PC-3 (cell line): Measurements from ENCODE around the gene PCGF1. TPM values are rescaled to one million over a fixed set of nuclear protein-coding genes. Genes with fewer than 3 reads are reported as not detected.

Experiments used
- ATAC-seq: fragments of 200-7000 bp; cut with Tn5 transposase; 2 replicates; pipeline ENCODE4 v1.9.1; 2020; ENCODE audit warnings: mild to moderate bottlenecking, moderate library complexity
- BruUV-seq: library from RNA; stranded (reverse); fragments of 400-500 nt; replicated peaks from 2 replicates; lab custom pipeline; 2021; lab: Mats Ljungman, UMichigan
- CTCF ChIA-PET: fragments of 300-600 bp; sonication (Branson Sonifier 250); formaldehyde crosslinking; loops from one replicate; lab custom pipeline; 2022; ENCODE audit warnings: antibody characterized with exemption; lab: Charles Lee
- POLR2A ChIA-PET: fragments of 300-600 bp; sonication (Branson Sonifier 250); formaldehyde crosslinking; loops from one replicate; lab custom pipeline; 2022; ENCODE audit warnings: antibody characterized with exemption; ENCODE audit not compliant: unreplicated experiment; lab: Charles Lee
- DNase-seq: peaks from one replicate; pipeline ENCODE4 v3.0.0-alpha.2; 2015
- H2AFZ ChIP-seq: fragments of 300-600 bp; sonication (generic); 2 replicates; pipeline ENCODE4 v1.6.0; 2016; ENCODE audit warnings: antibody characterized with exemption, low read length
- H3F3A ChIP-seq: fragments of 300-600 bp; sonication (generic); one replicate; pipeline ENCODE4 v1.6.0; 2017; ENCODE audit warnings: antibody characterized with exemption, low read length, control low read depth, mild to moderate bottlenecking; ENCODE audit not compliant: unreplicated experiment
- H3K27ac ChIP-seq: fragments of 300-600 bp; sonication (generic); 2 replicates; pipeline ENCODE4 v1.5.1; 2016; ENCODE audit warnings: mild to moderate bottlenecking, low read length
- H3K27me3 ChIP-seq: fragments of 300-600 bp; sonication (generic); 2 replicates; pipeline ENCODE4 v1.6.1; 2016; ENCODE audit warnings: low read length, mixed read lengths
- H3K36me3 ChIP-seq: fragments of 300-600 bp; sonication (generic); 2 replicates; pipeline ENCODE4 v1.6.1; 2016; ENCODE audit warnings: low read depth, mixed run types, low read length, mixed read lengths
- H3K4me1 ChIP-seq: fragments of 300-600 bp; sonication (generic); 2 replicates; pipeline ENCODE4 v1.5.1; 2016; ENCODE audit warnings: low read length; ENCODE audit not compliant: insufficient read depth
- H3K4me2 ChIP-seq: fragments of 300-600 bp; sonication (generic); 2 replicates; pipeline ENCODE4 v1.6.0; 2016; ENCODE audit warnings: low read length
- H3K4me3 ChIP-seq: fragments of 300-600 bp; sonication (generic); 2 replicates; pipeline ENCODE4 v1.5.1; 2016; ENCODE audit warnings: mild to moderate bottlenecking, low read length, mixed read lengths
- H3K79me2 ChIP-seq: fragments of 300-600 bp; sonication (generic); 2 replicates; pipeline ENCODE4 v1.6.1; 2017; ENCODE audit warnings: low read length, mixed read lengths
- H3K9ac ChIP-seq: fragments of 300-600 bp; sonication (generic); 2 replicates; pipeline ENCODE4 v1.6.0; 2016; ENCODE audit warnings: mild to moderate bottlenecking, low read length
- H3K9me2 ChIP-seq: fragments of 300-600 bp; sonication (generic); replicated peaks from 2 replicates; pipeline ENCODE4 v1.6.1; 2016; ENCODE audit warnings: mixed run types, low read length, mixed read lengths
- H3K9me3 ChIP-seq: fragments of 300-600 bp; sonication (generic); 2 replicates; pipeline ENCODE4 v1.6.1; 2016; ENCODE audit warnings: low read length, mixed read lengths
- H4K20me1 ChIP-seq: fragments of 300-600 bp; sonication (generic); 2 replicates; pipeline ENCODE4 v1.6.1; 2016; ENCODE audit warnings: low read length, mixed read lengths
- EZH2 ChIP-seq: fragments of 300-600 bp; sonication (generic); IDR thresholded peaks from one replicate; pipeline ENCODE4 v1.6.1; 2017; ENCODE audit warnings: antibody characterized with exemption, mild to moderate bottlenecking, low read length; ENCODE audit not compliant: unreplicated experiment
- EZH2phosphoT487 ChIP-seq: fragments of 300-600 bp; sonication (generic); IDR thresholded peaks from 2 replicates; pipeline ENCODE4 v1.6.1; 2018; ENCODE audit warnings: mild to moderate bottlenecking, antibody characterized with exemption, low read length, borderline replicate concordance
- intact Hi-C: fragments of 100-400 bp; cut with micrococcal nuclease; formaldehyde crosslinking; loops from 2 replicates; pipeline ENCODE4 v1.9.0; 2023
- total RNA-seq: library from RNA; depleted of rRNA; stranded (reverse); fragments of >200 nt; gene quantifications from 2 replicates; pipeline ENCODE4 v1.2.3, GENCODE V29; 2014
- TF ChIP-seq, protein P1 (sequence below): fragments of 300-600 bp; sonication (generic); conservative IDR thresholded peaks from 2 replicates; pipeline ENCODE4 v1.5.1; 2017; ENCODE audit warnings: antibody characterized with exemption, low read depth, mild to moderate bottlenecking, low read length

Gene PCGF1
- total RNA-seq, 1 experiment from 2014 or later, result 35.7 TPM

DNA sequence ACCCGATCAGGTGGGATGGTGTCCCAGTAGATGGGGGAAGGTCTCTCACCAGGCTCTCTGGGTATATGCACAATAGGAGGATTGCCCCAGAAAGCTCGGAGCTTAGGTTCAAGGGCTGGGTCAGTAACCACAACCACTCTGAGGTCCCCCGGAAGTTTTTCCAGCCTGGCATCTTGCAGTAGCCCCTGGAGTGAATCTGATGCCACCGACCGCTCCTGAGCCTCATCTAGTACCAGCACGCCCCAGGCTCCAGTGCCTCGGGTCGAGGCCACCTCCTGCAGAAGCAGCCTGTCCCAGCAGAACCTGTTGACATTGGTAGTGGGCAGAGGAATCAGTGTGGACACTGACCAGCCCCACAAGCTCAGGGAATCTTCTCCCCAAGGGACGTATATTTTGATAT lies 16.5 kb upstream of the PCGF1 start:
- H4K20me1 ChIP-seq, result 0 out of 2 replicates have a peak, but pooled peaks cover 7% of the 10 kb centered on the region
- DNase-seq (no peak), ATAC-seq (no peak)
- H3K4me2 ChIP-seq, result no peak overlapping the region
- H3F3A ChIP-seq, result no peaks in the 10 kb centered on the region
- no peaks in the 10 kb centered on the region for H3K9me3 ChIP-seq
- no peak overlapping the region for H3K9ac ChIP-seq
- no peak overlapping the region for H3K27ac ChIP-seq
- no peak overlapping the region for H3K4me3 ChIP-seq
- no peak overlapping the region for H2AFZ ChIP-seq
- H3K9me2 ChIP-seq, result no peaks in the 10 kb centered on the region
- peaks cover 12% of the 10 kb centered on the region for H3K4me1 ChIP-seq
- H3K79me2 ChIP-seq, result peaks cover 19% of the 10 kb centered on the region
- no TSS peak for BruUV-seq
- no peaks in the 10 kb centered on the region for H3K27me3 ChIP-seq
- peaks cover 26% of the 10 kb centered on the region for H3K36me3 ChIP-seq
- ChIA-PET CTCF (no interaction called here), POLR2A (no interaction called here)
- no peak for TF ChIP-seq EZH2
- no peak for TF ChIP-seq EZH2phosphoT487
- TF ChIP-seq, protein P1, sequence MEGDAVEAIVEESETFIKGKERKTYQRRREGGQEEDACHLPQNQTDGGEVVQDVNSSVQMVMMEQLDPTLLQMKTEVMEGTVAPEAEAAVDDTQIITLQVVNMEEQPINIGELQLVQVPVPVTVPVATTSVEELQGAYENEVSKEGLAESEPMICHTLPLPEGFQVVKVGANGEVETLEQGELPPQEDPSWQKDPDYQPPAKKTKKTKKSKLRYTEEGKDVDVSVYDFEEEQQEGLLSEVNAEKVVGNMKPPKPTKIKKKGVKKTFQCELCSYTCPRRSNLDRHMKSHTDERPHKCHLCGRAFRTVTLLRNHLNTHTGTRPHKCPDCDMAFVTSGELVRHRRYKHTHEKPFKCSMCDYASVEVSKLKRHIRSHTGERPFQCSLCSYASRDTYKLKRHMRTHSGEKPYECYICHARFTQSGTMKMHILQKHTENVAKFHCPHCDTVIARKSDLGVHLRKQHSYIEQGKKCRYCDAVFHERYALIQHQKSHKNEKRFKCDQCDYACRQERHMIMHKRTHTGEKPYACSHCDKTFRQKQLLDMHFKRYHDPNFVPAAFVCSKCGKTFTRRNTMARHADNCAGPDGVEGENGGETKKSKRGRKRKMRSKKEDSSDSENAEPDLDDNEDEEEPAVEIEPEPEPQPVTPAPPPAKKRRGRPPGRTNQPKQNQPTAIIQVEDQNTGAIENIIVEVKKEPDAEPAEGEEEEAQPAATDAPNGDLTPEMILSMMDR, result no peak
- intact Hi-C loops, result no loop called here

GRCh38 chr2:74522516-74522915 lies 15.0 kb upstream of the PCGF1 start:
- no TSS peak for BruUV-seq
- CTCF ChIA-PET, result no interaction called here
- H3K4me2 ChIP-seq, result no peak overlapping the region

GRCh38 chr2:74516650-74517049 lies 9.2 kb upstream of the PCGF1 start:
- ChIA-PET POLR2A (no interaction called here), CTCF (no interaction called here)
- no peaks in the 10 kb centered on the region for H3F3A ChIP-seq
- H3K36me3 ChIP-seq, result no peaks in the 10 kb centered on the region
- no peak overlapping the region for H3K27ac ChIP-seq
- intact Hi-C loops, result no loop called here
- TF ChIP-seq EZH2phosphoT487, result no peak
- TF ChIP-seq, protein P1, result no peak
- BruUV-seq, result no TSS peak
- no peak overlapping the region for H3K9ac ChIP-seq
- no peak for ATAC-seq
- H3K4me3 ChIP-seq, result no peak overlapping the region
- H3K79me2 ChIP-seq, result no peaks in the 10 kb centered on the region
- no peak overlapping the region for H2AFZ ChIP-seq
- H4K20me1 ChIP-seq, result no peaks in the 10 kb centered on the region
- H3K4me2 ChIP-seq, result no peak overlapping the region
- no peaks in the 10 kb centered on the region for H3K9me3 ChIP-seq
- H3K9me2 ChIP-seq, result no peaks in the 10 kb centered on the region
- no peak for DNase-seq
- H3K27me3 ChIP-seq, result no peaks in the 10 kb centered on the region
- H3K4me1 ChIP-seq, result 0 out of 2 replicates have a peak, but pooled peaks cover 3% of the 10 kb centered on the region

More at GRCh38 chr2:74522516-74522915, 15.0 kb upstream of the PCGF1 start:
- POLR2A ChIA-PET, result no interaction called here
- Histone ChIP-seq H3K36me3 (peaks cover 20% of the 10 kb centered on the region), H3K9me2 (no peaks in the 10 kb centered on the region), H3K79me2 (peaks cover 4% of the 10 kb centered on the region), H3K9me3 (no peaks in the 10 kb centered on the region), H3K4me3 (no peak overlapping the region), H4K20me1 (no peaks in the 10 kb centered on the region), H3K27me3 (no peaks in the 10 kb centered on the region), H3K27ac (no peak overlapping the region), H2AFZ (no peak overlapping the region), H3K4me1 (no peaks in the 10 kb centered on the region), H3F3A (no peaks in the 10 kb centered on the region), H3K9ac (no peak overlapping the region)
- no peak for TF ChIP-seq EZH2
- TF ChIP-seq, protein P1, result no peak
- TF ChIP-seq EZH2phosphoT487, result no peak
- intact Hi-C loops, result no loop called here
- ATAC-seq, result no peak
- no peak for DNase-seq
